GM19397 (cell line): ENCODE data around the gene USP19.

Experiments
- ATAC-seq: cut with Tn5 transposase; IDR thresholded peaks from one replicate; pipeline ENCODE4 v1.9.1; 2021; ENCODE audit warnings: mild to moderate bottlenecking, moderate library complexity; ENCODE audit not compliant: unreplicated experiment

USP19 gene

GRCh38 chr3:49104052-49104426 is 16.6 kb downstream of the USP19 start:
- ATAC-seq, result no peak

- ATAC-seq, result no peak
These were observed 20.5 kb downstream of the USP19 start for GRCh38 chr3:49100046-49100615.

DNA sequence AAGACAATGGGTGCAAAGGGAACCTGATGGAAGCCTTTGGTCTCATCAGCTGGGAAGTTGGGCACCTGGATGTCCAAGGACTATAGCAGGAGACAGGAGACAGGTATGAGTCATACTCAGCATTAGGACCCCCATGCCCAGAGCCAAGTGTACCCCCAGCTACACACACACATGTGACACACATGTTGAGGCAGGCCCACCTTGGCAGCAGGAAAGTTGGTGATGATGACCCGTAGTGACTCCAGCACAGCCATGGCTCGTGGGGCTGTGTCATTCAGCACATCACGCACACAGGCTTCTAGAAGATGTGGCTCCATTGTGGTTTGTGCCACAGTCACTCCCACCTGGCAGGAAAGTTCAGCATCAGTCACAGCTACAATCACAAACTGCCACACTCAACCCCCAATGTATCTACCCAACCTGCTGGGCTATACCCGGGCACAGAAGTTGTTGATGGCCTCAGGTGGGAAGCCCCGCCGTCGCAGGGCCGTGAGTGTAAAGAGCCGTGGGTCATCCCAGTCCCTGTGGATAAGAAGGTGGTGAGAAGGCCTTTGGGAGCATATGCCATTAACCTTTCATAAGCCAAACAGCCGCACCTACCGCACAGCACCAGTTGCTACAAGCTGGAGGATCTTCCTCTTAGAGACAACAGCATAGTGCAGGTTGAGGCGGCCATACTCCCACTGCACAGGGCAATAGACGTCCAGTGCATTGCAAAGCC is 21.6 kb downstream of the USP19 start:
- no peak for ATAC-seq

DNA sequence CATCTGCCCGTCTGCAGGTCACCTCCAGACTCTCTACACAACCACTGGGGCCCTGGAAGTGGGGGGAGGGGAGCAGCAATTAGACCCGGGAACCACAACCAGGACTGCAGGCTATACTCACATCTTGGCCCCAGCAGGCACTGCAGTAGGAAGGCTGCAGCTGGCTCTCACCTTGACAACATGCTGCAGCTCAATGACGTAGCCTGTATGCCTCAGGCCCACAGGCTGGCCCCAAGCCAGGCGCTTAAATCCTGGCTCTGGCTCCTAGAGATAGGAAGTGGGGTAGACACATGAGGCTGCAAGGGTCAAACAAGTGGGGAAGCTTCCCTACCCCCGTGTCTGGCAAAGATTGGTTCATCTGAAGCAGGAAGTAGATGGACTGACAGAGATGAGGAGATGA is 22.2 kb downstream of the USP19 start:
- no peak for ATAC-seq

- peak; percentile 72 for ATAC-seq
These were observed 26.5 kb downstream of the USP19 start, which contains the start of gene QRICH1 for GRCh38 chr3:49093853-49094767. Gene QRICH1, minus strand, starts transcription at chr3:49094071. Its CDS starts 17,054 bp downstream, at chr3:49077017.

GRCh38 chr3:49092938-49093852 is 27.4 kb downstream of the USP19 start:
- ATAC-seq, result peak; percentile 53

DNA sequence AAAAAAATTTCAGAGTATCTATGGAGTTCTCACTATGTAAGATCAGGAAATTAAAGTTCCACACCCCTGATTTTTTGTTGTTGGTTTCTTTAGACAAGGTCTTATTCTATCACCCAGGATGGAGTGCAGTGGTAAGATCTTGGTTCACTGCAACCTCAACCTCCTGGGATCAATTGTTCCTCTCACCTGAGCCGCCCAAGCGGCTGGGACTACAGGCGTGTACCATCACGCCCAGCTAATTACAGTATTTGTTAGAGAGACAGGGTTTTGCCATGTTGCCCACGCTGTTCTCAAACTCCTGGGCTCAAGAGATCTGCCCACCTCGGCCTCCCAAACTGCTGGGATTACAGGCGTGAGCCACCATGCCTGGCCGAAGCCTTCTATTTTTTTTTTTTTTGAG is 39.2 kb downstream of the USP19 start:
- no peak for ATAC-seq

GRCh38 chr3:49079270-49079669 is 41.4 kb downstream of the USP19 start:
- no peak for ATAC-seq

- no peak for ATAC-seq
These were observed 44.0 kb downstream of the USP19 start for GRCh38 chr3:49076646-49077045.

GRCh38 chr3:49076116-49076515 is 44.5 kb downstream of the USP19 start:
- ATAC-seq, result no peak
